ENCODE data around the gene TUBB2B. TPM values are rescaled to one million over a fixed set of nuclear protein-coding genes. Genes with fewer than 3 reads are reported as not detected.
A peak's percentile ranks its signal among the peaks of the same experiment; 100 is the strongest.

Gene TUBB2B
- total and polyA plus RNA-seq, 4 experiments from 2014 or later: 0.22 to 0.32 TPM; not detected in 2

- ChIA-PET CTCF (ENCODE audit: partially characterized antibody) (interaction anchor here (0.5 to 1.3 kb wide), 3 partner anchors 12 to 34 kb away, joined by 3 to 4 read pairs (median 3); no protein-coding TSS in a partner anchor), POLR2A (ENCODE audit: partially characterized antibody) (interaction anchor here (0.9 kb wide), 1 partner anchor 32 kb away, joined by 3 read pairs; the partner anchor contains the start of gene PSMG4)
- H3K4me1 Mint-ChIP-seq: peaks cover 22 to 50% (median 41%) of the 10 kb centered on the region in 4 donors
- H3K9me3 ChIP-seq (ENCODE audit: control insufficient read depth in 1 of 2, low read length in 2 of 2): no peaks in the 10 kb centered on the region
- H3K4me3 ChIP-seq (ENCODE audit: low read length in 2 of 2): peak overlapping the region; percentile 11 to 13
- H3K4me1 ChIP-seq (ENCODE audit: insufficient read depth, low read length): peaks cover 51% of the 10 kb centered on the region
- peak overlapping the region in 1 of 7 donors; percentile 46 for H3K27ac Mint-ChIP-seq
- DNase-seq: peak in 2 of 5 donors; percentile 6 to 47
- no peaks in the 10 kb centered on the region for H3K36me3 ChIP-seq (ENCODE audit: insufficient read depth, low read length)
- H3K27me3 Mint-ChIP-seq: peaks cover 33 to 48% of the 10 kb centered on the region in 2 donors
- peaks cover 40% of the 10 kb centered on the region for H3K27me3 ChIP-seq (ENCODE audit: insufficient read depth, low read length)
- H3K4me3 Mint-ChIP-seq: peak overlapping the region; percentile 59 to 84 (median 74)
- no peaks in the 10 kb centered on the region for H3K36me3 Mint-ChIP-seq
- no peak overlapping the region for H3K27ac ChIP-seq (ENCODE audit: low read depth, low read length)
- intact Hi-C loops (cut with micrococcal nuclease): no loop called here
- peaks cover 0 to 7% (median 0%) of the 10 kb centered on the region in 8 donors for H3K9me3 Mint-ChIP-seq
Measured at GRCh38 chr6:3226481-3227362, 731 bp downstream of the TUBB2B start.

GRCh38 chr6:3226042-3226441, 1.4 kb downstream of the TUBB2B start:
- Mint-ChIP-seq H3K9me3 (peaks cover 0 to 4% (median 0%) of the 10 kb centered on the region in 8 donors), H3K27me3 (peaks cover 28 to 42% of the 10 kb centered on the region in 2 donors), H3K4me3 (peak overlapping the region in 5 of 8 donors; percentile 9 to 84 (median 39)), H3K27ac (peak overlapping the region in 1 of 7 donors; percentile 46), H3K4me1 (peaks cover 19 to 44% (median 36%) of the 10 kb centered on the region in 4 donors), H3K36me3 (no peaks in the 10 kb centered on the region)
- Histone ChIP-seq H3K27ac (ENCODE audit: low read depth, low read length) (no peak overlapping the region), H3K9me3 (ENCODE audit: control insufficient read depth in 1 of 2, low read length in 2 of 2) (no peaks in the 10 kb centered on the region), H3K36me3 (ENCODE audit: insufficient read depth, low read length) (no peaks in the 10 kb centered on the region), H3K4me1 (ENCODE audit: insufficient read depth, low read length) (peaks cover 44% of the 10 kb centered on the region), H3K27me3 (ENCODE audit: insufficient read depth, low read length) (peaks cover 33% of the 10 kb centered on the region), H3K4me3 (ENCODE audit: low read length in 2 of 2) (no peak overlapping the region)
- ChIA-PET POLR2A (ENCODE audit: partially characterized antibody) (no interaction called here), CTCF (ENCODE audit: partially characterized antibody) (interaction anchor here (1.3 kb wide), 1 partner anchor 25 kb away, joined by 4 read pairs; no protein-coding TSS in a partner anchor)
- no peak for DNase-seq
- intact Hi-C loops (cut with micrococcal nuclease): no loop called here

- H3K4me1 ChIP-seq (ENCODE audit: insufficient read depth, low read length): peaks cover 13% of the 10 kb centered on the region
- H3K4me1 Mint-ChIP-seq: peaks cover 3 to 11% (median 8%) of the 10 kb centered on the region in 4 donors
- ChIA-PET CTCF (ENCODE audit: partially characterized antibody) (no interaction called here), POLR2A (ENCODE audit: partially characterized antibody) (no interaction called here)
- no peak overlapping the region for H3K27ac ChIP-seq (ENCODE audit: low read depth, low read length)
- no peaks in the 10 kb centered on the region for H3K9me3 Mint-ChIP-seq
- no peak overlapping the region for H3K4me3 Mint-ChIP-seq
- no peak overlapping the region for H3K4me3 ChIP-seq (ENCODE audit: low read length in 2 of 2)
- H3K36me3 ChIP-seq (ENCODE audit: insufficient read depth, low read length): no peaks in the 10 kb centered on the region
- no peaks in the 10 kb centered on the region for H3K36me3 Mint-ChIP-seq
- no peak for DNase-seq
- H3K9me3 ChIP-seq (ENCODE audit: control insufficient read depth in 1 of 2, low read length in 2 of 2): no peaks in the 10 kb centered on the region
- peak overlapping the region in 1 of 7 donors; percentile 35 for H3K27ac Mint-ChIP-seq
- intact Hi-C loops (cut with micrococcal nuclease): no loop called here
- peaks cover 16 to 31% of the 10 kb centered on the region in 2 donors for H3K27me3 Mint-ChIP-seq
- H3K27me3 ChIP-seq (ENCODE audit: insufficient read depth, low read length): peaks cover 7% of the 10 kb centered on the region
Measured at GRCh38 chr6:3222506-3223038, 4.9 kb downstream of the TUBB2B start.

GRCh38 chr6:3221578-3221977, 5.9 kb downstream of the TUBB2B start:
- Mint-ChIP-seq H3K27ac (no peak overlapping the region), H3K4me3 (no peak overlapping the region), H3K9me3 (no peaks in the 10 kb centered on the region), H3K4me1 (peaks cover 1 to 4% (median 3%) of the 10 kb centered on the region in 4 donors), H3K27me3 (peaks cover 14 to 32% of the 10 kb centered on the region in 2 donors), H3K36me3 (no peaks in the 10 kb centered on the region)
- DNase-seq: no peak
- Histone ChIP-seq H3K27me3 (ENCODE audit: insufficient read depth, low read length) (peaks cover 6% of the 10 kb centered on the region), H3K9me3 (ENCODE audit: control insufficient read depth in 1 of 2, low read length in 2 of 2) (no peaks in the 10 kb centered on the region), H3K27ac (ENCODE audit: low read depth, low read length) (no peak overlapping the region), H3K4me3 (ENCODE audit: low read length in 2 of 2) (no peak overlapping the region), H3K4me1 (ENCODE audit: insufficient read depth, low read length) (peaks cover 3% of the 10 kb centered on the region), H3K36me3 (ENCODE audit: insufficient read depth, low read length) (no peaks in the 10 kb centered on the region)
- ChIA-PET CTCF (ENCODE audit: partially characterized antibody) (no interaction called here), POLR2A (ENCODE audit: partially characterized antibody) (no interaction called here)
- intact Hi-C loops (cut with micrococcal nuclease): no loop called here

GRCh38 chr6:3220366-3220765, 7.1 kb downstream of the TUBB2B start:
- intact Hi-C loops (cut with micrococcal nuclease): no loop called here
- CTCF ChIA-PET (ENCODE audit: partially characterized antibody): no interaction called here
- H3K27me3 Mint-ChIP-seq: peaks cover 14 to 33% of the 10 kb centered on the region in 2 donors
- H3K36me3 Mint-ChIP-seq: no peaks in the 10 kb centered on the region
- no peaks in the 10 kb centered on the region for H3K36me3 ChIP-seq (ENCODE audit: insufficient read depth, low read length)
- H3K4me1 ChIP-seq (ENCODE audit: insufficient read depth, low read length): no peaks in the 10 kb centered on the region
- no peak overlapping the region for H3K4me3 Mint-ChIP-seq
- H3K27ac ChIP-seq (ENCODE audit: low read depth, low read length): no peak overlapping the region
- no peak overlapping the region for H3K27ac Mint-ChIP-seq
- no peak for DNase-seq
- no peaks in the 10 kb centered on the region for H3K9me3 ChIP-seq (ENCODE audit: control insufficient read depth in 1 of 2, low read length in 2 of 2)
- peaks cover 0 to 1% (median 0%) of the 10 kb centered on the region in 4 donors for H3K4me1 Mint-ChIP-seq
- H3K9me3 Mint-ChIP-seq: peaks cover 0 to 4% (median 0%) of the 10 kb centered on the region in 8 donors
- H3K27me3 ChIP-seq (ENCODE audit: insufficient read depth, low read length): peaks cover 4% of the 10 kb centered on the region
- no peak overlapping the region for H3K4me3 ChIP-seq (ENCODE audit: low read length in 2 of 2)
- POLR2A ChIA-PET (ENCODE audit: partially characterized antibody): interaction anchor here (1.5 kb wide), 1 partner anchor 12 kb away, joined by 3 read pairs; no protein-coding TSS in a partner anchor

GRCh38 chr6:3218266-3218665, 9.2 kb downstream of the TUBB2B start:
- Mint-ChIP-seq H3K27ac (no peak overlapping the region), H3K4me1 (peaks cover 0 to 1% (median 0%) of the 10 kb centered on the region in 4 donors), H3K36me3 (no peaks in the 10 kb centered on the region), H3K27me3 (peaks cover 15 to 30% of the 10 kb centered on the region in 2 donors), H3K4me3 (no peak overlapping the region), H3K9me3 (peaks cover 0 to 4% (median 0%) of the 10 kb centered on the region in 8 donors)
- intact Hi-C loops (cut with micrococcal nuclease): no loop called here
- Histone ChIP-seq H3K27ac (ENCODE audit: low read depth, low read length) (no peak overlapping the region), H3K4me1 (ENCODE audit: insufficient read depth, low read length) (no peaks in the 10 kb centered on the region), H3K9me3 (ENCODE audit: control insufficient read depth in 1 of 2, low read length in 2 of 2) (no peaks in the 10 kb centered on the region), H3K36me3 (ENCODE audit: insufficient read depth, low read length) (no peaks in the 10 kb centered on the region), H3K27me3 (ENCODE audit: insufficient read depth, low read length) (peaks cover 4% of the 10 kb centered on the region), H3K4me3 (ENCODE audit: low read length in 2 of 2) (no peak overlapping the region)
- ChIA-PET POLR2A (ENCODE audit: partially characterized antibody) (no interaction called here), CTCF (ENCODE audit: partially characterized antibody) (interaction anchor here (0.9 kb wide), 1 partner anchor 33 kb away, joined by 3 read pairs; no protein-coding TSS in a partner anchor)
- DNase-seq: no peak

- Mint-ChIP-seq H3K36me3 (no peaks in the 10 kb centered on the region), H3K27ac (peak overlapping the region in 1 of 7 donors; percentile 48), H3K9me3 (peaks cover 0 to 4% (median 0%) of the 10 kb centered on the region in 8 donors), H3K27me3 (peaks cover 17 to 34% of the 10 kb centered on the region in 2 donors), H3K4me3 (no peak overlapping the region), H3K4me1 (peaks cover 0 to 1% (median 0%) of the 10 kb centered on the region in 4 donors)
- Histone ChIP-seq H3K27ac (ENCODE audit: low read depth, low read length) (no peak overlapping the region), H3K36me3 (ENCODE audit: insufficient read depth, low read length) (no peaks in the 10 kb centered on the region), H3K4me1 (ENCODE audit: insufficient read depth, low read length) (no peaks in the 10 kb centered on the region), H3K4me3 (ENCODE audit: low read length in 2 of 2) (no peak overlapping the region), H3K9me3 (ENCODE audit: control insufficient read depth in 1 of 2, low read length in 2 of 2) (no peaks in the 10 kb centered on the region), H3K27me3 (ENCODE audit: insufficient read depth, low read length) (peaks cover 4% of the 10 kb centered on the region)
- DNase-seq: no peak
- CTCF ChIA-PET (ENCODE audit: partially characterized antibody): interaction anchor here (0.9 kb wide), 1 partner anchor 34 kb away, joined by 3 read pairs; no protein-coding TSS in a partner anchor
- intact Hi-C loops (cut with micrococcal nuclease): no loop called here
- POLR2A ChIA-PET (ENCODE audit: partially characterized antibody): no interaction called here
Measured at GRCh38 chr6:3217286-3217685, 10.2 kb downstream of the TUBB2B start.

All from CD4-positive, alpha-beta memory T cell (primary cell).